ENCODE results near the gene MAD1L1.

DNA sequence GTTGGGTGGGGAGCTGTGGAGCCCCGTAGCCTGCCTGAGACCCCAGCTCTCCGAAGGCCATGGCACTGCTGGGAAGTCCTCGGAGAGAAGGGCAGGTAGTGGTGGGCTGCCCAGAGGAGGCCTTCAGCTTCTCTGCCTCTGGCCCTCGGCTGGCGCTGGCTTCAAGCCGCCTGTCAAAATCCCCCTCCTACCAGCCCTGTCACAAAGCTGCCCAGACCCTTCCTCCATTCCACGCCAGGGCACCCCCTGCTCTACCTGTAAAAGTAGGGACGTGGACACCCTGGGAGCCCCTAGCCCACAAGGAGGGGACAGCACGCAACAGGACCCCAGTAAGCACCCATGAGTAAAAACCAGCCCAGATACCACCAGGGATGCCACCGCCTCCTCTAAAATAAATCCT, 31.6 kb downstream of the MAD1L1 start:
- TF ChIP-seq, protein P1, sequence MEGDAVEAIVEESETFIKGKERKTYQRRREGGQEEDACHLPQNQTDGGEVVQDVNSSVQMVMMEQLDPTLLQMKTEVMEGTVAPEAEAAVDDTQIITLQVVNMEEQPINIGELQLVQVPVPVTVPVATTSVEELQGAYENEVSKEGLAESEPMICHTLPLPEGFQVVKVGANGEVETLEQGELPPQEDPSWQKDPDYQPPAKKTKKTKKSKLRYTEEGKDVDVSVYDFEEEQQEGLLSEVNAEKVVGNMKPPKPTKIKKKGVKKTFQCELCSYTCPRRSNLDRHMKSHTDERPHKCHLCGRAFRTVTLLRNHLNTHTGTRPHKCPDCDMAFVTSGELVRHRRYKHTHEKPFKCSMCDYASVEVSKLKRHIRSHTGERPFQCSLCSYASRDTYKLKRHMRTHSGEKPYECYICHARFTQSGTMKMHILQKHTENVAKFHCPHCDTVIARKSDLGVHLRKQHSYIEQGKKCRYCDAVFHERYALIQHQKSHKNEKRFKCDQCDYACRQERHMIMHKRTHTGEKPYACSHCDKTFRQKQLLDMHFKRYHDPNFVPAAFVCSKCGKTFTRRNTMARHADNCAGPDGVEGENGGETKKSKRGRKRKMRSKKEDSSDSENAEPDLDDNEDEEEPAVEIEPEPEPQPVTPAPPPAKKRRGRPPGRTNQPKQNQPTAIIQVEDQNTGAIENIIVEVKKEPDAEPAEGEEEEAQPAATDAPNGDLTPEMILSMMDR (IDR thresholded peaks at IDR 0.05 in 8 of 11, conservative IDR thresholded peaks at IDR 0.05 in 3 of 11) = no peak
- no peak for TF ChIP-seq POLR2A (IDR thresholded peaks at IDR 0.05)
- no peak for TF ChIP-seq POLR2AphosphoS5 (IDR thresholded peaks at IDR 0.05)
